ENCODE measurements around the gene GRIN3B. TPM values are rescaled to one million over a fixed set of nuclear protein-coding genes. Genes with fewer than 3 reads are reported as not detected.

Gene GRIN3B
- total and polyA plus RNA-seq, 9 of the 15 experiments (the other 6 are each of a cell fraction or from before 2014, with no cell fraction given), result 0.06 to 0.95 (median 0.19) TPM; not detected in 6

DNA sequence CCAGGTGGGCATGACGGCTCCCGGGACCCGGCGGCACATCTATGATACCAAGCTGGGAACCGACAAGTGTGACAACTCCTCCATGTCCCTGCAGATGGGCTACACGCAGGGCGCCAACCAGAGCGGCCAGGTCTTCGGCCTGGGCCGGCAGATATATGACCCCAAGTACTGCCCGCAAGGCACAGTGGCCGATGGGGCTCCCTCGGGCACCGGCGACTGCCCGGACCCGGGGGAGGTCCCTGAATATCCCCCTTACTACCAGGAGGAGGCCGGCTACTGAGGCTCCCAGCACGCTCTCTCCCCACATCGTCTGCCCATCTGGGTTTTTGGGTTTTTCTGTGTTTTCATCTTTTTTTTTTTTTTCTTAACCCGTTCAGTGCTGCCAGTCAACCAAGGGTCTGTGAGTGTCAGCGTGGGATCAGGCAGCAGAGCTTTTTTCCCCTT lies 37.4 kb downstream of the GRIN3B start (continued):
- no peak for TF ChIP-seq ZNF644 (tag; IDR thresholded peaks at IDR 0.05; ENCODE audit: low read depth)
- TF ChIP-seq BRF2 (IDR thresholded peaks at IDR 0.05; ENCODE audit: borderline replicate concordance, insufficient read depth, insufficient read length), result no peak
- no peak for TF ChIP-seq RFX5 (IDR thresholded peaks at IDR 0.05; ENCODE audit: low read depth, low read length)
- peak; percentile 49; the same call in 1 of the 2 replicates for TF ChIP-seq BRD4 (IDR thresholded peaks at IDR 0.05)
- TF ChIP-seq SNAPC5 (CRISPR knock-in tag; IDR thresholded peaks at IDR 0.05), result no peak
- TF ChIP-seq ZNF77 (CRISPR knock-in tag; IDR thresholded peaks at IDR 0.05), result no peak
- TF ChIP-seq, protein P1, sequence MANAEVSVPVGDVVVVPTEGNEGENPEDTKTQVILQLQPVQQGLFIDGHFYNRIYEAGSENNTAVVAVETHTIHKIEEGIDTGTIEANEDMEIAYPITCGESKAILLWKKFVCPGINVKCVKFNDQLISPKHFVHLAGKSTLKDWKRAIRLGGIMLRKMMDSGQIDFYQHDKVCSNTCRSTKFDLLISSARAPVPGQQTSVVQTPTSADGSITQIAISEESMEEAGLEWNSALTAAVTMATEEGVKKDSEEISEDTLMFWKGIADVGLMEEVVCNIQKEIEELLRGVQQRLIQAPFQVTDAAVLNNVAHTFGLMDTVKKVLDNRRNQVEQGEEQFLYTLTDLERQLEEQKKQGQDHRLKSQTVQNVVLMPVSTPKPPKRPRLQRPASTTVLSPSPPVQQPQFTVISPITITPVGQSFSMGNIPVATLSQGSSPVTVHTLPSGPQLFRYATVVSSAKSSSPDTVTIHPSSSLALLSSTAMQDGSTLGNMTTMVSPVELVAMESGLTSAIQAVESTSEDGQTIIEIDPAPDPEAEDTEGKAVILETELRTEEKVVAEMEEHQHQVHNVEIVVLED (CRISPR knock-in tag; IDR thresholded peaks at IDR 0.05), result no peak
- peak; percentile 51; the same call in 1 of the 2 replicates for TF ChIP-seq ZNF384 (IDR thresholded peaks at IDR 0.05; ENCODE audit: low read depth, low read length)
- TF ChIP-seq, protein P2, sequence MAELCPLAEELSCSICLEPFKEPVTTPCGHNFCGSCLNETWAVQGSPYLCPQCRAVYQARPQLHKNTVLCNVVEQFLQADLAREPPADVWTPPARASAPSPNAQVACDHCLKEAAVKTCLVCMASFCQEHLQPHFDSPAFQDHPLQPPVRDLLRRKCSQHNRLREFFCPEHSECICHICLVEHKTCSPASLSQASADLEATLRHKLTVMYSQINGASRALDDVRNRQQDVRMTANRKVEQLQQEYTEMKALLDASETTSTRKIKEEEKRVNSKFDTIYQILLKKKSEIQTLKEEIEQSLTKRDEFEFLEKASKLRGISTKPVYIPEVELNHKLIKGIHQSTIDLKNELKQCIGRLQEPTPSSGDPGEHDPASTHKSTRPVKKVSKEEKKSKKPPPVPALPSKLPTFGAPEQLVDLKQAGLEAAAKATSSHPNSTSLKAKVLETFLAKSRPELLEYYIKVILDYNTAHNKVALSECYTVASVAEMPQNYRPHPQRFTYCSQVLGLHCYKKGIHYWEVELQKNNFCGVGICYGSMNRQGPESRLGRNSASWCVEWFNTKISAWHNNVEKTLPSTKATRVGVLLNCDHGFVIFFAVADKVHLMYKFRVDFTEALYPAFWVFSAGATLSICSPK (IDR thresholded peaks at IDR 0.05; ENCODE audit: borderline replicate concordance), result no peak
- TF ChIP-seq, protein P3, sequence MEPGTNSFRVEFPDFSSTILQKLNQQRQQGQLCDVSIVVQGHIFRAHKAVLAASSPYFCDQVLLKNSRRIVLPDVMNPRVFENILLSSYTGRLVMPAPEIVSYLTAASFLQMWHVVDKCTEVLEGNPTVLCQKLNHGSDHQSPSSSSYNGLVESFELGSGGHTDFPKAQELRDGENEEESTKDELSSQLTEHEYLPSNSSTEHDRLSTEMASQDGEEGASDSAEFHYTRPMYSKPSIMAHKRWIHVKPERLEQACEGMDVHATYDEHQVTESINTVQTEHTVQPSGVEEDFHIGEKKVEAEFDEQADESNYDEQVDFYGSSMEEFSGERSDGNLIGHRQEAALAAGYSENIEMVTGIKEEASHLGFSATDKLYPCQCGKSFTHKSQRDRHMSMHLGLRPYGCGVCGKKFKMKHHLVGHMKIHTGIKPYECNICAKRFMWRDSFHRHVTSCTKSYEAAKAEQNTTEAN (CRISPR knock-in tag; IDR thresholded peaks at IDR 0.05), result no peak
- TF ChIP-seq RBM25 (IDR thresholded peaks at IDR 0.05; ENCODE audit: low read depth, low read length, severe bottlenecking), result peak; percentile 75
- no peak for TF ChIP-seq ATF6 (CRISPR knock-in tag; IDR thresholded peaks at IDR 0.05)
- no peak for TF ChIP-seq KDM4B (IDR thresholded peaks at IDR 0.05; ENCODE audit: borderline replicate concordance in 2 of 2, low read depth in 1 of 2)
- TF ChIP-seq ETV6 (IDR thresholded peaks at IDR 0.05; ENCODE audit: borderline replicate concordance in 1 of 2, low read depth in 2 of 2, low read length in 1 of 2), result no peak
- no peak for TF ChIP-seq ETV6 (CRISPR knock-in tag; IDR thresholded peaks at IDR 0.05; ENCODE audit: borderline replicate concordance)
- TF ChIP-seq ZFP30 (CRISPR knock-in tag; IDR thresholded peaks at IDR 0.05; ENCODE audit: borderline replicate concordance), result no peak
- no peak for TF ChIP-seq ARID3A (IDR thresholded peaks at IDR 0.05; ENCODE audit: borderline replicate concordance, low read depth, low read length)
- TF ChIP-seq ZZZ3 (IDR thresholded peaks at IDR 0.05), result no peak

Data from K562 (cell line).